ENCODE measurements around the gene SLC25A23.

SLC25A23 gene

DNA sequence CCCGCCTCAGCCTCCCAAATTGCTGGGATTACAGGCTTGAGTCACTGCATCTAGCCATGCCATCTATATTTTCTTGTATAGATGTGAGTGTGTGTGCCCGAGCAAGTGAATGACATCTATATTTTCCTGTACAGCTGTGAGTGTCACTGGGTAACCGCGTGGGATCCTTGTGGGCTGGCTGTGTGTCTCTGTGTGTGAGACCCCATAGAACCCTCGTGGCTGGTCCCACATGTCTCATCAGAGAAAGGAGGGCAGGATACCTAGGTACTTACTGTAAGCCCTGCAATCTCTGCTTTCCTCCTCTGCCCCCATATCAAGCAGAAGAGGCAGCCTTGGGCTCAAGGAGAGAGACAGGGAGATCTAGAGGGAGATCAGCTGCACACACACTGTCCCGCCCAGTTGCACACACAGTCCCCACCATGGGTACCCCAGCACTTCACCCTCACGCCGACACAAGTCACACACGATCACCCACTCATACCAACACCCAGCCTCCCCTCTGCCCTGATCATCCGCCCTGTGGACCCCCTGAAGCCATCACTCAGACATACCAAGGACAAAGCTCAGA lies 21.3 kb upstream of the SLC25A23 start:
- no peak for DNase-seq

DNA sequence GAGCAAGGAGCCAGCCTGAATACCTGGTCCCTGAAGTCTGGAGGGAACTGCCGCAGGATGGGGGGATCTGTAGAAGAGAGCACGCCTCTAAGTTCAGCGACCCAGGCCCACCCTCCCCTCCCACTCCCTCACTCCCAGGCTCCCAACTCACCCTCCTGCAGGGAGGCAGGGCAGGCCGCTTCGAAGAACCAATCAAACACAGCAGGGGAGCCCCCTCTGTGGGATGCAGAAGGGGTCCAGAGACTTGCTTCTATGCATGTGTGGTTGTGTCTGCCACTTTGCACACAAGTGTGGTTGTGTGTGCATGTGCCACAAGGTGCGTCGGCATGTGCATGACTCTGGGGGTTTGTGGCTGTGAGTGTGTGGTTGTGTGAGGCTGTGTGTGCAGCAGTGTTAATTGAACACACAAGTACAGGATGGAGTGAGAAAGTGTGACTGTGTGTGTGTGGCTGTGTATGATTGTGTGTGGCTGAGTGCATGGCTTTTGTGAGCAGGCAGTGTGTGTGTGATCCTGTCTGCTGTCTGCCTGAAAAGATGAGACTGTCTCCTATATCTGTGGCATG lies 20.3 kb upstream of the SLC25A23 start:
- no peak for DNase-seq

- no peak for DNase-seq
Observed at GRCh38 chr19:6478815-6479214, 19.2 kb upstream of the SLC25A23 start.

GRCh38 chr19:6476896-6477431 lies 17.4 kb upstream of the SLC25A23 start:
- no peak for DNase-seq

DNA sequence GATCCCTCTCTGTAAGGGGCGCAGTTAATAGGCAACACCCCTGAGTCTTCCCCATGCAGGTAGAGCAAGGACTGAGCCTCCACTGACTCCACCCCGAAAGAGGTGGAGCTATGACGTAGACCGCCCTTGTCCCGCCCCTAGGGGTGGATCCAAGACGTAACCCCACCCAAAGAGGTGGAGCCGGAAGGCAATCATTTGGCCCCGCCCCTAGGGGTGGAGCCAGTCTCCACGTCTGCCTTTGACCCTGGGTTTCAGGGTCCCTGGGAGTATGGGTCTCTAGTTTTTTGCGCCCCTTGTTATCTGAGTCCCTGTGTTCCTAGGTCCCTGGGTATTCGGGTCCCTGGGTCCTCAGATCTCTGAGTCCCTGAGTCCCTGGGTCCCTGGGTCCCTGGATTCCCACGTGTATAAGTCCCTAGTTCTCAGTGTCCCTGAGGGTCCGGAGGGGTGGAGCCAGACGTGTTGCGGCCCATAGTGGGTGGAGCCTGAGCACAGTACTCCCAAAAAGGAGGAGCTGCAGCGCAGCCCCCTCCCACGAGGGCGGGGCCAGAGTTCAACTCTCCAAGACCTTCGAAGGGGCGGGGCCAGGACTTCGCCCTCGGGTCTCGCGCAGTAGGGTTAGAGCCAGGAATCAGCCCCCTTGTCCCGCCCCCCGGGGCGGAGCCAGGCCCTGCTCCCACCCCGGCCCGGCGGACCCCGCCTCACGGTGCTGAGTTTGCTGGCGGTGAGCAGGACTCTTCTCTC lies 16.7 kb upstream of the SLC25A23 start:
- peak; percentile 87 for DNase-seq

GRCh38 chr19:6475321-6476108 lies 15.9 kb upstream of the SLC25A23 start:
- DNase-seq, result no peak

DNA sequence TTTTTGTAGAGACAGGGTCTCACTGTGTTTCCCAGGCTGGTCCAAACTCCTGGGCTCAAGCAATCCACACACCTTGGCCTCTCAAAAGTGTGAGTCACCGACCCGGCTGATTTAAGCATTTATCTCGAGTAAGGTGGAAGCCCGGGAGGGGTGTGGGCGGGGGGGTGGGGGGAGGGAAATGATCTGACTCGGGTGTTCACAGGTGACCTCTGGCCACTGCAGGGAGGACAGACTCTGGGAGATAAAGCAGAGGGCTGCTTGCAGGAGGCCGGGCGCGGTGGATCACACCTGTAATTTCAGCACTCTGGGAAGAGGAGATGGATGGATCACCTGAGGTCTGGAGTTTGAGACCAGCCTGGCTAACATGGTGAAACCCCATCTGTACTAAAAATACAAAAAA lies 14.1 kb upstream of the SLC25A23 start:
- no peak for DNase-seq

DNA sequence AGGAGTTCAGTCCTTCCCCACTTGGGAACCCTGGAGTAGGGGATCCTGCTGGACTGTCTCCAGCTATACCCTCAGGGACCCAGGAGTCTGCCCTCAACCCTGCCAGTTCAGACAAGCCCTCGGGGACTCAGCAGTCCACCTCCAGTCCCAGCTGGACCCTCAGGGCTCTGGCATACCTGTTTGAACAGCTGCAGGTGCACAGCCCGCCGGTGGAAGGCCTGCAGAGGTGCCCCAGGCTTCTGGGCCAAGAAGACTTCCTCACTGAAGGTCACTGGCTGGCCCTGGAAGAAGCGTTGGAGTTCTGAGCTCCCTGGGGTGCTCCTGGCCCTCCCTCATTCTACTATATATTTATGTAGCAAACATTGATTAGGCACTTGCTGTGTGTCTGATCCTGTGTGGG lies 13.1 kb upstream of the SLC25A23 start:
- no peak for DNase-seq

- DNase-seq, result no peak
Observed at GRCh38 chr19:6471076-6471475, 11.5 kb upstream of the SLC25A23 start.

GRCh38 chr19:6470173-6470572 lies 10.6 kb upstream of the SLC25A23 start:
- DNase-seq, result no peak

DNA sequence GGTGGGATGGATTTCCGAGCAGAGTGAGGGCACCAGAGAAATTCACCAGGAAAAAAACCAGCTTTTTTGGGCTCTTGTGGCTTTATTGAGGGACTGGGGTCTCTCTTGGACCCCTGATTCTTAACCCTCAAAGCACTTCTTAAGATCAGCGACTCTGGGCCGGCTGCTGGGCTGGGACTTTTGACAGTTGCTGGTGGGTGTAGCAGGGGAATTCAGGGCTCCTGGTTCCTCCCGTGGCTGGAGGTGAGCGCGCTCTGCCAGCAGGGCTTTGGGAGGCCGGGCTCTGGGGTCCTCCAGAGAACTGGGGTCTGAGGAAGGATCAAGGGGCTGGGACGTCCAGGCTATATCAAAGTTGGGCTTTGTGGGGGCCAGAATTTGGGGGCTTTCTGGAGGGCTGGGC lies 7.8 kb upstream of the SLC25A23 start:
- DNase-seq, result no peak

GRCh38 chr19:6466526-6467248 lies 7.1 kb upstream of the SLC25A23 start:
- no peak for DNase-seq

DNA sequence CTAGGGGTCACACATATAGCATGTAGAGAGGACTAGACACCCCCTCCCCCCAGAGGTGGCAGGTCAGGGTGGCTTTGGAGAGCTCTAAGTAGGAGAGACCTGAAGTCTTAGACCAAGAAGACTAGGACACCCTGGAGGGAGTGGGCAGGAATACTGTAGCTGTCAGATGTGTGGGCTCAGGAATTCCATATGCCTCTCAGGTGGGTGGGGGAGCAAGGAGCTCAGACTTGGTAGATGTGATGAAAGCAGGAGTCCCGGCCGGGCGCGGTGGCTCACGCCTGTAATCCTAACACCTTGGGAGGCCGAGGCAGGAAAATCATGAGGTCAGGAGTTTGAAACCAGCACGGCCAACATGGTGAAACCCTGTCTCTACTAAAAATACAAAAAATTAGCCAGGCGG lies 6.1 kb upstream of the SLC25A23 start:
- no peak for DNase-seq

- no peak for DNase-seq
Observed at GRCh38 chr19:6465006-6465405, 5.4 kb upstream of the SLC25A23 start.

DNA sequence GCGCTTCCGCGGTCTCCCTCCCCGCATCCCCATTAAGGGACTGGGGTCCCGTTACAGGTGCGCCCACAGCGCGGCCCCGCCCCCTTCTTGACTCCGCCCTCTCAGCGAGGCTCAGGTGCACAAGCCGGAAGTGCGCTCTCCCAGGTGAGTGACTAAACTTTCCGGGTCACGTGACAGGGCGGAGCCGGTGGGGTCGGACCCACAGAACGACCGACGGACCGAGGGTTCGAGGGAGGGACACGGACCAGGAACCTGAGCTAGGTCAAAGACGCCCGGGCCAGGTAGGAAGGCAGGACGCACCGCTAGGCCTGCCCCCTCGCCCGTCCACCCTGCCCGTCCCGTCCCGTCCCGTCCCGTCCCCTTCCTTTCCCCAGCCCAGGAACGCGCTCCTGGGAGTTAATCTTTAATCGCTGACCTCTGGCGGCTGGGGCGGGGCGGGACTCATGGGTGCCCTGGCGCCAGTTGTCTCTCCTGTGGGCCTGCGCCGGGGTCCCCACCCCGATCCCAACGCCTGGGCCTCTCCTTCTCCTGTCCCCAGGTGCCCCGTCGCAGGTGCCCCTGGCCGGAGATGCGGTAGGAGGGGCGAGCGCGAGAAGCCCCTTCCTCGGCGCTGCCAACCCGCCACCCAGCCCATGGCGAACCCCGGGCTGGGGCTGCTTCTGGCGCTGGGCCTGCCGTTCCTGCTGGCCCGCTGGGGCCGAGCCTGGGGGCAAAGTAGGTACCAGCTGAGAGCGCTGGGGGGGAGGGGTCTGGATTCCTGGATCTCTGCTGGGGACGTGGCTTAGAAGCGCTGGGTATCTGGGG lies 4.7 kb upstream of the SLC25A23 start, which contains the start of gene CRB3:
Gene CRB3, plus strand, starts transcription at position 202 of the 804 bp plus-strand sequence. Its CDS starts 431 bp downstream, at position 633.
- peak; percentile 84 for DNase-seq

DNA sequence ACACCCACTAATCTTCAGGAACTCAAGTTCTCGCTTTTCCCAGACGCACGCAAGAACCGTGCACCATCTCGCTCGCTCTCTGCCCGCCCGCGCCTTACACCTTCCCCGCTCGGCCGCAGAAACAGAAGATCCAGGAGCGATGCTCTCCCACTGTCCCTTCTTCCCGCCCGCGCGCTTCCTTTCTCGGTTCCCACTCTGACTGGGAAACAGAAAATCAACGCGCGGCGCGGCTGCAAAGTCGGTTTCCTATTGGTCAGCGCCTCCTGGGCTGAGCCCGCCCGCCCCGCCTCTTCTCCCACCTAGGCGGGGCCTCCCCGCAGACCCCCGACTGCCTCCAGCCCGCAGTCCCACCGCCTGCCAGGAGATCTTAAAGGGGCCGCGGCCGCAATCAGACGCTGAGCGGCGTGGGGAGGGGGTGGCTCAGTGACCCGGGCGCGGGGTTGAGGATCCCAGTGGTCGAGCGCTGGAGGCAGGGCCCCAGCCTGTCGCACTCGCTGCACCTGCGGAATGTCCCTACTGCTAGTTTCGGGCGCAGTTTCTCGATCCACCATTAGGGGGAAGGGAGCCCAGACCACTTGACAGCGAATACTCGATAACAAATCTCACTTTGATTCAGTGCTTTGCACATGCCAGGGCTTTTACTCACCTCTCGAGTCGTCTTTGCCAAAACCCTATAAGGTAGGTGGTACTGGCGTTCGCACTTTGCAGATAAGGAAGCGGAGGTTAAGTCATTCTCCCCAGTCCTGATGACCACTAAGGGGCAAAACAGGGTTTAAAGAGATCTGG lies 700 bp upstream of the SLC25A23 start:
- peak; percentile 98 for DNase-seq

DNA sequence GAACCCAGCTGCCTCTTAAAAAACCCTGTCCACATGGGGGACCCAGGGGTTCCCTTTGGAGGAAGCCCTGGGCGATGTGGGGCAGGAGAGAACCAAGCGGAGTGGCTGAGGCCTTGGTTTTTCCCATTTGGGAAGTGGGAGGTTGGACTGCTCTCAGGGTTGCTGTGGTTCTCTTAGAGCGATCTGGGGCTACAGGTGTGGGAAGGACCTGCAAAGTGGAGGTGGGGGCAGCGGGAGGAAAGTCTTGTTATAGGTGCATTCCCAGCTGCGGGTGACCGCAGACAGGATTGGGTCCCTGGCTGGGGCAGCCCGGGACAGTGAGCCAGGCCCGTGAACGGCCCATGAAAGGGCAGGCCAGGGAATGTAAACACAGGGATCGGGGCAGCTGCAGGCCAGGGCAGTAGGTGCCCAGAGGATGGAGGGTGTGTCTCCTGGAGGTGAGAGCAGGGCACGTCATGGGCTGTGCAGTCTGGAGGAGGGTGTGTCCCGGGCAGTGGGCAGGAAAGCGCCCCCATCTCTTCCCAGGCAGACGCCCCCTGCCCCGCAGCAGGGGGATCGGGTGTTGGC lies 814 bp downstream of the SLC25A23 start:
- DNase-seq, result no peak

DNA sequence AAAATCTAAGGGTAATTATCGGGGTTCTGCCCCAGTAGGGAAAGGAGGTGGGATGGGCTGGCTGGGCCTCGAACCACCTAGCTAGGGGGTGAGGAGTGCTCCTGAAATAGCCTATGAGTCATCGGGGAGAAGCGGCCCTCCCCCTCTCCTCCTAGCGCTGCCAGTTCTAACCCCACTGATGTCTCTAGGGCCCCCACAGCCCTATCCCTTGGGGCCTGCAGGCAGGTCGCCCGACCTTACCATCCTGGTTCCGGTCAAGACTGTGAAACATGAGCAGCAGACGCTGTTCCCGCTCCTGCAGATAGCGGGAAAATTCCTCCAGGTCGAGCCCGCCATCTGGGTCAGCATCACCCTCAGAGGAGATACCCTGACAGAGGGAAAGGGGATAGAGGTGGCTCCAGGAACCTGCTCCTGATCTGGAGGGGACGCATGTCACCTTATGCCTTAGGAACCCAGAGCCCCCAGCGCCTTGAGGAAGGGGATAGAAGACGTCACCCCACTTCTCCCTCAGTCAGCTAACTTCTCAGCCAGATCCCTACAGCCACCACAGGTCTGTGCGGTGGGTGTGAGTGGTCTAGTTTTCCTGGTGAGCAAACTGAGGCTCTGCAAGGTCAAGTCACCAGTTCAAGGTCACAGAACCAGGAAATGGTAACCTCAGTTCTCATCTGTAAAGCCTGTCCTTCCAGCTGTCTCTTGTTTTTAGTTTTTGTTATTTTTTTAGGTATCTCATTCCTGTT lies 1.5 kb downstream of the SLC25A23 start:
- no peak for DNase-seq

GRCh38 chr19:6455924-6456323 lies 3.7 kb downstream of the SLC25A23 start:
- no peak for DNase-seq

All from activated effector memory CD4-positive, alpha-beta T cell treated with anti-CD3 and anti-CD28 coated beads, Interleukin-2, amount 50 U/mL, for 16 hours (primary cell).